GM19328 (cell line): ENCODE results near the gene OR6B1.

Source experiments
- ATAC-seq: cut with Tn5 transposase; IDR thresholded peaks from one replicate; pipeline ENCODE4 v1.9.1; 2021; ENCODE audit warnings: mild to moderate bottlenecking, moderate library complexity; ENCODE audit not compliant: unreplicated experiment

OR6B1 gene

GRCh38 chr7:144000020-144000419, at the start of gene OR6B1:
TSS of gene OR6B1 (plus strand) at chr7:144000320. CDS start at chr7:144003997, 3,677 bp downstream.
- no peak for ATAC-seq

- no peak for ATAC-seq
Measured at GRCh38 chr7:143953421-143953820, 46.7 kb upstream of the OR6B1 start.

GRCh38 chr7:143954135-143954534, 46.0 kb upstream of the OR6B1 start:
- ATAC-seq, result no peak

GRCh38 chr7:143954544-143954943, 45.6 kb upstream of the OR6B1 start, which contains the start of gene OR2F1:
TSS of gene OR2F1 (plus strand) at chr7:143954844. CDS start at chr7:143959971, 5,127 bp downstream.
- ATAC-seq, result no peak

GRCh38 chr7:143958781-143959180, 41.3 kb upstream of the OR6B1 start:
- no peak for ATAC-seq

GRCh38 chr7:143960813-143961610, 39.1 kb upstream of the OR6B1 start:
- no peak for ATAC-seq

GRCh38 chr7:143965280-143965679, 34.8 kb upstream of the OR6B1 start:
- no peak for ATAC-seq

GRCh38 chr7:143967398-143967797, 32.7 kb upstream of the OR6B1 start:
- ATAC-seq, result no peak

GRCh38 chr7:143973870-143974416, 26.2 kb upstream of the OR6B1 start:
- ATAC-seq, result no peak

- ATAC-seq, result no peak
Measured at GRCh38 chr7:143974459-143974858, 25.7 kb upstream of the OR6B1 start.

- ATAC-seq, result no peak
Measured at GRCh38 chr7:143975617-143976016, 24.5 kb upstream of the OR6B1 start.

GRCh38 chr7:143978585-143978984, 21.5 kb upstream of the OR6B1 start:
- no peak for ATAC-seq

GRCh38 chr7:143979359-143979758, 20.8 kb upstream of the OR6B1 start:
- ATAC-seq, result no peak

GRCh38 chr7:143979998-143980397, 20.1 kb upstream of the OR6B1 start:
- no peak for ATAC-seq

GRCh38 chr7:143980746-143981510, 19.2 kb upstream of the OR6B1 start:
- ATAC-seq, result no peak

- ATAC-seq, result no peak
Measured at GRCh38 chr7:143983960-143984359, 16.2 kb upstream of the OR6B1 start.

GRCh38 chr7:143987513-143987912, 12.6 kb upstream of the OR6B1 start:
- no peak for ATAC-seq

GRCh38 chr7:143988976-143989745, 11.0 kb upstream of the OR6B1 start:
- ATAC-seq, result no peak

GRCh38 chr7:143992670-143993069, 7.5 kb upstream of the OR6B1 start:
- ATAC-seq, result no peak

- no peak for ATAC-seq
Measured at GRCh38 chr7:143993924-143994323, 6.2 kb upstream of the OR6B1 start.

GRCh38 chr7:144001543-144001942, 1.4 kb downstream of the OR6B1 start:
- no peak for ATAC-seq
